ENCODE measurements around the gene CLCF1.

Gene CLCF1

DNA sequence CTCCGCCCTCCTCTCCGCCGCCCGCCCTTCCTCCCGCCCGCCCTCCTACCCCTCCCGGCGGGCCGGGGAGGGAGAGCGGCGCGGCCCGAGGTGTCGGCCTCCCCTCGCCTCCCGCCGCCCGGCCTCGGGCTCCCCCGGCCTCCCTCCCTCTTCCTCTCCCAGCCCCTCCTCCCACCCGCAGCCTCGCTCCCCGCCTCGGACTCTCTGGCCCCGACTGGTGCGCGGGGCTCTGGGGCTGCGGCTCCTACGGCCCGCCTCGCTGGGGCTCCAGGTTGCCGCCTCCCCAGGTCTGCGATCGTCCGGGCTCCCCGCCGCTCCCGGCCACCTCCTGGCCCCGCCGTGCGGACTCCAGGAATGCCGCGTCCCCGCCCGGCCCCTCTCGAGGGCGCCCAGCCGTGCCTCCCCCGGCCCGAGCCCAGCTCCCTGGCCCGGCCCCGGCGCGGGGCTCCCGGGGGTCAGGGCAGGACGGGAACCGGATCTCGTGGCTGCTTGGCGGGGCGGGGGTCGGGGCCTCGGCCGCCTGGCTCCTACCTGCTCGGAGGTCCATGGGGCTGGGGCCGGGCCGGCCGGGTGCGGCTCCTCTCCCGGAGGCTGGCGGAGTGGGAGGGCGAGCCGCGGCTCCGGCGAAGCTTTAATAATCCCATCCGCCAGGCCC is at the start of gene CLCF1:
Gene CLCF1, minus strand, starts transcription at position 606 of the 655 bp plus-strand sequence. Its CDS starts 59 bp downstream, at position 547.
- no peak for TF ChIP-seq CTCF (IDR thresholded peaks at IDR 0.05; ENCODE audit: low read depth, low read length)
- peak within 1 kb of the TSS; percentile 76 for H3K4me3 ChIP-seq (ENCODE audit: low read depth, low read length)

DNA sequence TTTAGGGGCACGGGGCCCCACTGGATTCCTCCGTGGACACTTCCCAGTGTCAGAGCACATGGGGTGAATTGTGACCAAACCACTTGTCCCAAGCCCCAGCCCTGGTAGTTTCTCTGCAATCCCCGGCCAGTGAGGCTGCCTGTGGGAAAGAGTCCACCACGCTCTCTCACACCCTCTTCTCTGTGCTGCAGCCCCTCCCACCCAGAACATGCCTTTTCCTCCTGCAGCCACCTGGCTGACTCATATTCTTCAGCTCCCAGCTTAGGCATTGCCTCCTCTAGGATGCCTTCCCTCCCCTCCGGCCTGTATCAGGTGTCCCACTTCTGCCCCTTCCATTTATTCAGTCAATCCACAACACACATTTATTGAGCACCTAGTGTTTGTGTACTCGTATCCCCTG is 49.5 kb upstream of the CLCF1 start:
- no peak overlapping the region for H3K4me3 ChIP-seq (ENCODE audit: low read depth, low read length)
- no peak for TF ChIP-seq CTCF (IDR thresholded peaks at IDR 0.05; ENCODE audit: low read depth, low read length)

- no peak for TF ChIP-seq CTCF (IDR thresholded peaks at IDR 0.05; ENCODE audit: low read depth, low read length)
- H3K4me3 ChIP-seq (ENCODE audit: low read depth, low read length): 0 out of 2 replicates have a peak overlapping the region, but pooled peaks have one; percentile 22
Measured at GRCh38 chr11:67421430-67422031, 48.1 kb upstream of the CLCF1 start.

GRCh38 chr11:67420646-67421429 is 47.4 kb upstream of the CLCF1 start:
- H3K4me3 ChIP-seq (ENCODE audit: low read depth, low read length): peak overlapping the region; percentile 43
- no peak for TF ChIP-seq CTCF (IDR thresholded peaks at IDR 0.05; ENCODE audit: low read depth, low read length)

GRCh38 chr11:67420147-67420645 is 46.8 kb upstream of the CLCF1 start:
- TF ChIP-seq CTCF (IDR thresholded peaks at IDR 0.05; ENCODE audit: low read depth, low read length): no peak
- H3K4me3 ChIP-seq (ENCODE audit: low read depth, low read length): peak overlapping the region; percentile 43

DNA sequence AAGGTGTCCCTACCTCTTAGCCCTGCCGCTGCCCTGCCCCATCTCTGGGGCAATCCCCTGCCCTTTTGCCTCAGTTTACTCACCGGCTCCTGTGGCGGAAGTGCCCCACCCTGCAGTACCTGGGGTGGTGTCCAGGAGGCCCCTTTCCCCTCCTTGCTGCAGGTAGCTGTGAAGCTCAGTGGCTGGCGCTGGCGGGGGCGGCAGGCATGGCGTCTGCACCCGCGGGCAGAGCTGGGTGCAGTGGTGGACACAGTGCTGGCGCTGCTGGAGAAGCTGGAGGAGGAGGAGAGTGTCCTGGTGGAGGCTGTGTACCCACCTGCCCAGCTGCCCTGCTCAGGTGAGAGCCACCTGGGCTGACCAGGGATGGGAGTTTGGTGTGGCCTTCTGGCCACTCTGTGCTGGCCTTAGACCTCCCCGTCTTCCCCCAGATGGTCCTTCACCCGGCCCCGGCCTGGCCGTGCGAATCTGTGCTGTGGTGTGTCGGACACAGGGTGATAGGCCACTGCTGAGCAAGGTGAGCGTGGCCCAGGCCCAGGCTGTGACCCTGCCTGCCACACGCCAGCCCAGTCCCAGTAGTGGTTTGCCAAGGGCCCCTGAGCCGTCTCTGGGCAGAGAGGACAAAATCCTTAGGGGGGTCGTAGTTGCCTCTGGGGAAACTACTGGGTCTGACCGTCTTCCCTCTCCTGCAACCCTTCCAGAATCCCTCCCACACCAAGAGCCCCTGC is 46.1 kb upstream of the CLCF1 start:
- TF ChIP-seq CTCF (IDR thresholded peaks at IDR 0.05; ENCODE audit: low read depth, low read length): no peak
- H3K4me3 ChIP-seq (ENCODE audit: low read depth, low read length): no peak overlapping the region

All from WI38 (cell line).